GM12878 (cell line): ENCODE results near the gene SUGCT. TPM values are rescaled to one million over a fixed set of nuclear protein-coding genes. Genes with fewer than 3 reads are reported as not detected.

ENCODE experiments used
- BRCA1 ChIP-seq: IDR thresholded peaks from 2 replicates; pipeline ENCODE4 v1.6.1; 2011; ENCODE audit warnings: low read depth, low read length, improper control_type of control experiment
- CREM ChIP-seq: IDR thresholded peaks from 2 replicates; pipeline ENCODE4 v1.6.1; 2014; ENCODE audit warnings: antibody characterized with exemption, low read depth
- E2F4 ChIP-seq: IDR thresholded peaks from 2 replicates; pipeline ENCODE4 v1.6.1; 2012; ENCODE audit warnings: low read depth, low read length, improper control_type of control experiment
- REST ChIP-seq: IDR thresholded peaks from 2 replicates; pipeline ENCODE4 v1.6.1; 2012; ENCODE audit warnings: mild to moderate bottlenecking, low read depth, low read length
- SIX5 ChIP-seq: IDR thresholded peaks from 2 replicates; pipeline ENCODE4 v1.6.1; 2011; ENCODE audit warnings: mild to moderate bottlenecking, low read depth, low read length, moderate library complexity; ENCODE audit not compliant: severe bottlenecking
- SMC3 ChIP-seq: IDR thresholded peaks from 2 replicates; pipeline ENCODE4 v1.6.1; 2011; ENCODE audit warnings: low read length, improper control_type of control experiment, borderline replicate concordance
- ZBTB4 ChIP-seq: fragments of 450-650 bp; formaldehyde crosslinking; IDR thresholded peaks from 2 replicates; pipeline ENCODE4 v1.4.0; 2022; ENCODE audit warnings: mild to moderate bottlenecking, moderate library complexity
- polyA plus RNA-seq, 11 experiments: library from polyadenylated mRNA; depleted of rRNA in 4 of 11; unstranded in 6 of 11; stranded (reverse) in 5 of 11; fragments of >200 nt; fragmentation: Nextera tagmentation in 4 of 11; fragmentation: Illumina TruSeq in 1 of 11; extraction: Ambion mirVana in 4 of 11; extraction: Trizol in 1 of 11; gene quantifications; 1 replicate in 1 of 11; 2 replicates in 10 of 11; pipeline versions ENCODE4 v1.2.1 to v1.2.3, GENCODE V29; 2011 to 2016; ENCODE audit warnings: inconsistent platforms in 2 of 11, missing spikeins in 2 of 11, low read depth in 1 of 11
- total RNA-seq, 4 experiments: library from RNA; depleted of rRNA in 3 of 4; stranded (reverse); fragments of >200 nt in 3 of 4; fragmentation: Illumina TruSeq in 1 of 4; extraction: Trizol in 1 of 4; gene quantifications; 2 replicates each; pipeline versions ENCODE4 v1.2.1 to v1.2.3, GENCODE V29; 2013 to 2021

SUGCT gene
- total and polyA plus RNA-seq, 10 of the 15 experiments (the other 5 are each of a cell fraction or from before 2014, with no cell fraction given): 0.08 to 1.2 (median 0.67) TPM; not detected in 1

- TF ChIP-seq SMC3: no peak
- TF ChIP-seq BRCA1: no peak
- TF ChIP-seq CREM: no peak
- TF ChIP-seq REST: no peak
- no peak for TF ChIP-seq SIX5
- no peak for TF ChIP-seq ZBTB4 (CRISPR knock-in tag)
- no peak for TF ChIP-seq E2F4
Measured at GRCh38 chr7:40811666-40812065, 676.9 kb downstream of the SUGCT start (continued).
